K562 (cell line): ENCODE measurements around the gene RASSF1. TPM values are rescaled to one million over a fixed set of nuclear protein-coding genes. Genes with fewer than 3 reads are reported as not detected.
A peak's percentile ranks its signal among the peaks of the same experiment; 100 is the strongest.

Experiments
- ATAC-seq: fragments of 200-7000 bp; cut with Tn5 transposase; 3 replicates; pipeline ENCODE4 v1.9.1; 2020; ENCODE audit warnings: moderate library complexity
- BruUV-seq: library from RNA; stranded (reverse); fragments of 400-500 nt; replicated peaks from 2 replicates; lab custom pipeline; 2021; lab: Mats Ljungman, UMichigan
- CTCF ChIA-PET: fragments of 300-600 bp; formaldehyde crosslinking; extraction: SDS; loops from one replicate; lab custom pipeline; 2021; ENCODE audit warnings: low intra/inter-chr PET ratio; lab: Yijun Ruan, JAX
- POLR2A ChIA-PET: fragments of 300-600, 350-650 bp; sonication (Branson Sonifier 250); formaldehyde crosslinking; extraction: SDS; loops from one replicate; lab custom pipeline; 2021; ENCODE audit warnings: antibody characterized with exemption, inconsistent platforms; lab: Yijun Ruan, JAX
- DNase-seq, 4 experiments: peaks; one replicate each; pipeline versions ENCODE4 v3.0.0 to v3.0.0-alpha.2; 2011 to 2018; ENCODE audit warnings: low spot score in 3 of 4, mixed read lengths in 3 of 4; ENCODE audit errors: extremely low read depth in 1 of 4
- FAIRE-seq: peaks from 2 replicates; lab custom pipeline; 2011; peaks lifted over from hg19 to GRCh38; lab: Jason Lieb, UNC
- H2AFZ ChIP-seq: 2 replicates; pipeline ENCODE4 v1.6.0; 2011; ENCODE audit warnings: low read depth, low read length, control low read depth, inconsistent platforms
- H3K27ac ChIP-seq: fragments of 200-600 bp; 3 replicates; pipeline ENCODE4 v1.8.0; 2011; ENCODE audit warnings: low read depth, mild to moderate bottlenecking, control low read depth, inconsistent platforms, low read length, moderate library complexity, mixed read lengths; ENCODE audit errors: extremely low read depth
- H3K27me3 ChIP-seq, 2 experiments: fragments of 300-600 bp in 1 of 2; 2 replicates in 1 of 2; 3 replicates in 1 of 2; pipeline versions ENCODE4 v1.6.0 to v1.8.0; 2011; ENCODE audit warnings: inconsistent platforms in 2 of 2, low read length in 2 of 2, mild to moderate bottlenecking in 1 of 2, mixed read lengths in 1 of 2, moderate library complexity in 1 of 2; ENCODE audit not compliant: control insufficient read depth in 2 of 2, insufficient read depth in 2 of 2
- H3K36me3 ChIP-seq: fragments of 300-600 bp; 3 replicates; pipeline ENCODE4 v1.8.0; 2011; ENCODE audit warnings: mild to moderate bottlenecking, low read length, inconsistent platforms; ENCODE audit not compliant: control insufficient read depth, insufficient read depth
- H3K4me1 ChIP-seq, 2 experiments: fragments of 200-600 bp in 1 of 2; replicated peaks in 1 of 2; 2 replicates in 1 of 2; 3 replicates in 1 of 2; pipeline versions ENCODE4 v1.5.1 to v1.8.0; 2011; ENCODE audit warnings: inconsistent platforms in 2 of 2, low read length in 2 of 2, mild to moderate bottlenecking in 1 of 2, mixed read lengths in 1 of 2, moderate library complexity in 1 of 2; ENCODE audit not compliant: control insufficient read depth in 2 of 2, insufficient read depth in 2 of 2
- H3K4me2 ChIP-seq: 2 replicates; pipeline ENCODE4 v1.6.1; 2011; ENCODE audit warnings: low read length, control low read depth, inconsistent platforms, mixed read lengths; ENCODE audit not compliant: insufficient read depth
- H3K4me3 ChIP-seq: fragments of 200-600 bp; sonication (generic), shearing (Covaris generic); 2 replicates; pipeline ENCODE4 v1.5.1; 2016; ENCODE audit warnings: control low read depth, inconsistent platforms
- H3K79me2 ChIP-seq: fragments of 200-600 bp; 3 replicates; pipeline ENCODE4 v1.8.0; 2011; ENCODE audit warnings: low read length, inconsistent platforms; ENCODE audit not compliant: control insufficient read depth, insufficient read depth
- H3K9ac ChIP-seq, 2 experiments: 2 replicates each; pipeline versions ENCODE4 v1.6.0 to v1.6.1; 2011; ENCODE audit warnings: low read depth in 2 of 2, low read length in 2 of 2, control low read depth in 1 of 2, inconsistent platforms in 1 of 2, mild to moderate bottlenecking in 1 of 2, mixed read lengths in 1 of 2; ENCODE audit not compliant: insufficient read depth in 1 of 2
- H3K9me1 ChIP-seq: one replicate; pipeline ENCODE4 v1.6.0; 2011; ENCODE audit warnings: inconsistent platforms, mild to moderate bottlenecking, low read length, moderate library complexity; ENCODE audit not compliant: control insufficient read depth, insufficient read depth
- H3K9me3 ChIP-seq: replicated peaks from 2 replicates; pipeline ENCODE4 v1.5.1; 2011; ENCODE audit warnings: low read depth, low read length, inconsistent platforms; ENCODE audit not compliant: control insufficient read depth, insufficient read depth
- H4K20me1 ChIP-seq: replicated peaks from 2 replicates; pipeline ENCODE4 v1.6.1; 2011; ENCODE audit warnings: low read length, inconsistent platforms, mixed read lengths; ENCODE audit not compliant: control insufficient read depth, insufficient read depth
- ILF3 ChIP-seq: fragments of 450-650 bp; IDR thresholded peaks from 2 replicates; pipeline ENCODE4 v1.6.1; 2018; ENCODE audit warnings: antibody characterized with exemption, mild to moderate bottlenecking, moderate library complexity, borderline replicate concordance
- MLLT1 ChIP-seq, 2 experiments: fragments of 450-650 bp; IDR thresholded peaks; 2 replicates each; pipeline ENCODE4 v1.6.1; 2016
- MTF1 ChIP-seq: fragments of 250-450 bp; sonication (Bioruptor Pico); IDR thresholded peaks from 2 replicates; pipeline ENCODE4 v1.9.0; 2021; ENCODE audit warnings: moderate library complexity, mild to moderate bottlenecking, inconsistent platforms, borderline replicate concordance
- POLR2A ChIP-seq: fragments of 450-650 bp; conservative IDR thresholded peaks from 2 replicates; pipeline ENCODE4 v1.6.1; 2016
- POLR2G ChIP-seq: fragments of 200-400 bp; formaldehyde crosslinking; IDR thresholded peaks from 2 replicates; pipeline ENCODE4 v1.6.1; 2017; ENCODE audit warnings: low read depth, mild to moderate bottlenecking, antibody characterized with exemption, low read length, moderate library complexity
- POU5F1 ChIP-seq: fragments of 150-350 bp; IDR thresholded peaks from 2 replicates; pipeline ENCODE4 v1.6.1; 2014; ENCODE audit warnings: borderline replicate concordance, low read length, low read depth, mild to moderate bottlenecking; ENCODE audit not compliant: partially characterized antibody
- RREB1 ChIP-seq: fragments of 250-450 bp; sonication (Bioruptor Pico); IDR thresholded peaks from 2 replicates; pipeline ENCODE4 v1.4.0; 2020
- TBL1XR1 ChIP-seq, 2 experiments: IDR thresholded peaks; 2 replicates each; pipeline ENCODE4 v1.6.1; 2012; ENCODE audit warnings: improper control_type of control experiment in 2 of 2, low read length in 2 of 2, mild to moderate bottlenecking in 1 of 2
- ZNF282 ChIP-seq: sonication (generic); formaldehyde crosslinking; IDR thresholded peaks from 2 replicates; pipeline ENCODE4 v1.8.1; 2023; ENCODE audit warnings: missing genetic modification reagents
- ZNF766 ChIP-seq: fragments of 200-800 bp; sonication (Bioruptor generic); conservative IDR thresholded peaks from 2 replicates; pipeline ENCODE4 v1.6.1; 2016; ENCODE audit warnings: missing genetic modification characterization, missing compliant biosample characterization
- WGBS: fragments of 100-300 bp; shearing (Covaris generic); methylation state at CpG from one replicate; pipeline ENCODE4 v1.1.6; 2016; ENCODE audit warnings: low coverage, mixed read lengths; ENCODE audit not compliant: insufficient coverage; ENCODE audit errors: missing lambda C conversion rate; 5-methylcytosine and 5-hydroxymethylcytosine counted together
- in situ Hi-C: fragments of 300-500 bp; cut with MboI; formaldehyde crosslinking; loops from 4 replicates; pipeline ENCODE4 v1.15.0; 2018; ENCODE audit warnings: inconsistent platforms, mixed read lengths
- intact Hi-C: fragments of 100-400 bp; cut with micrococcal nuclease; formaldehyde crosslinking; loops from 2 replicates; pipeline ENCODE4 v1.14.2; 2022
- polyA plus RNA-seq, 8 experiments: library from polyadenylated mRNA; depleted of rRNA in 4 of 8; stranded (reverse) in 5 of 8; unstranded in 3 of 8; fragments of >200 nt; fragmentation: Nextera tagmentation in 2 of 8; fragmentation: Illumina TruSeq in 1 of 8; extraction: Ambion mirVana in 2 of 8; extraction: Trizol in 1 of 8; gene quantifications; 2 replicates each; pipeline versions ENCODE4 v1.2.1 to v1.2.3, GENCODE V29; 2011 to 2014; ENCODE audit warnings: inconsistent platforms in 1 of 8, missing spikeins in 1 of 8
- total RNA-seq, 7 experiments: library from RNA; depleted of rRNA in 6 of 7; stranded (reverse); fragments of >200 nt in 6 of 7; fragmentation: Illumina TruSeq in 2 of 7; extraction: Trizol in 2 of 7; gene quantifications; 2 replicates each; pipeline versions ENCODE4 v1.2.1 to v1.2.3, GENCODE V29; 2011 to 2021; ENCODE audit warnings: low replicate concordance in 1 of 7

Gene RASSF1
- total and polyA plus RNA-seq, 9 of the 15 experiments (the other 6 are each of a cell fraction or from before 2014, with no cell fraction given), result 3.6 to 57.1 (median 24.6) TPM

- no peak for TF ChIP-seq RREB1 (CRISPR knock-in tag)
- no peak for TF ChIP-seq POLR2A
- TF ChIP-seq ZNF282, result no peak
- peak; percentile 32; the same call in 1 of the 2 replicates for TF ChIP-seq POLR2G
- no peak for TF ChIP-seq POU5F1
Observed at GRCh38 chr3:50290161-50290641, 50.4 kb downstream of the RASSF1 start (continued).

GRCh38 chr3:50289130-50289529 lies 51.5 kb downstream of the RASSF1 start:
- BruUV-seq, result no TSS peak
- no peaks in the 10 kb centered on the region for H3K27me3 ChIP-seq
- no peak overlapping the region for H3K27ac ChIP-seq
- H3K9me1 ChIP-seq, result no peaks in the 10 kb centered on the region
- peak overlapping the region in 1 of 2 experiments; percentile 72; a peak in 1 of 4 replicates for H3K9ac ChIP-seq
- POLR2A ChIA-PET, result no interaction called here
- peaks cover 8 to 55% of the 10 kb centered on the region in 2 experiments; a peak in 3 of 5 replicates for H3K4me1 ChIP-seq
- 100% methylated on average over 5 of the region's 6 CpGs for WGBS
- CTCF ChIA-PET, result no interaction called here
- H2AFZ ChIP-seq, result no peak overlapping the region
- intact Hi-C loops (no loop called here), in situ Hi-C loops (no loop called here)
- no peak for DNase-seq
- no peak for FAIRE-seq
- H3K79me2 ChIP-seq, result peaks cover 30% of the 10 kb centered on the region
- H3K9me3 ChIP-seq, result no peaks in the 10 kb centered on the region
- H3K4me2 ChIP-seq, result no peak overlapping the region
- H4K20me1 ChIP-seq, result no peaks in the 10 kb centered on the region
- H3K4me3 ChIP-seq, result no peak overlapping the region
- H3K36me3 ChIP-seq, result peaks cover 49% of the 10 kb centered on the region; the same call in 2 of the 3 replicates
- ATAC-seq, result no peak
- TF ChIP-seq TBL1XR1 (IDR thresholded peaks at IDR 0.05; ENCODE audit: low read length in 2 of 2) (no peak), ILF3 (no peak), ZNF766 (CRISPR knock-in tag) (no peak), MTF1 (CRISPR knock-in tag) (no peak), MLLT1 (IDR thresholded peaks at IDR 0.05) (no peak)
